Ishikawa (cell line): Measurements from ENCODE around the gene URB1.

ENCODE experiments used
- CEBPB ChIP-seq: IDR thresholded peaks from 2 replicates; pipeline ENCODE4 v1.6.1; 2012
- CREB1 ChIP-seq: IDR thresholded peaks from 2 replicates; pipeline ENCODE4 v1.6.1; 2012; ENCODE audit warnings: low read depth
- EGR1 ChIP-seq: IDR thresholded peaks from 2 replicates; pipeline ENCODE4 v1.6.1; 2012
- EP300 ChIP-seq: IDR thresholded peaks from 2 replicates; pipeline ENCODE4 v1.6.1; 2012; ENCODE audit warnings: borderline replicate concordance
- FOXM1 ChIP-seq: IDR thresholded peaks from 2 replicates; pipeline ENCODE4 v1.6.1; 2012; ENCODE audit warnings: low read depth, borderline replicate concordance
- NFIC ChIP-seq: IDR thresholded peaks from 2 replicates; pipeline ENCODE4 v1.6.1; 2012
- RAD21 ChIP-seq: IDR thresholded peaks from 2 replicates; pipeline ENCODE4 v1.6.1; 2012; ENCODE audit warnings: low read depth
- TAF1 ChIP-seq: IDR thresholded peaks from 2 replicates; pipeline ENCODE4 v1.6.1; 2012; ENCODE audit warnings: low read depth, mild to moderate bottlenecking
- TCF12 ChIP-seq: IDR thresholded peaks from 2 replicates; pipeline ENCODE4 v1.6.1; 2012; ENCODE audit warnings: low read depth
- TEAD4 ChIP-seq: IDR thresholded peaks from 2 replicates; pipeline ENCODE4 v1.6.1; 2012
- YY1 ChIP-seq: IDR thresholded peaks from 2 replicates; pipeline ENCODE4 v1.6.1; 2012; ENCODE audit warnings: low read depth
- ZBTB7A ChIP-seq: IDR thresholded peaks from 2 replicates; pipeline ENCODE4 v1.6.1; 2012; ENCODE audit warnings: low read depth
- TF ChIP-seq, protein P1 (sequence below): IDR thresholded peaks from 2 replicates; pipeline ENCODE4 v1.6.1; 2012
- TF ChIP-seq, protein P2 (sequence below): IDR thresholded peaks from 2 replicates; pipeline ENCODE4 v1.6.1; 2012
- TF ChIP-seq, protein P3 (sequence below): IDR thresholded peaks from 2 replicates; pipeline ENCODE4 v1.6.1; 2012; ENCODE audit warnings: low read depth, mild to moderate bottlenecking

Gene URB1

DNA sequence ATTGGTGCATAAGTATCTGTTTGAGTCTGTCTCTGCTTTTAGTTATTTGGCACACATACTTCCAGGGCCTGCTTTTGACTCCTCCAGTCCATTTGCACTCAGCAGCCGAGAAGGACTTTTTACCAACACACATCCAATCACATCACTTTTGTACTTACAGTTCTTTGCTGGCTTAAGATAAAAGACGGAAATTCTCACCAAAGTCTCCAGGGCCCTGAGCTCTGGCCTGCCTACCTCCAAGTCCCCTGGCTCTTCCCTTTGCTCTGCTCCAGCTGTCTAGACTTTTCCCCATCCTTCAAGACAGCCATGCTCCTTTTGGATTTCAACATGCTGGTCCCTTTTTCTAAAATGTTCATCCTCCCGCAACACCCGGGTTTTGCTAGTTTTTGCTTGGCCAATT is 17.5 kb upstream of the URB1 start:
- TF ChIP-seq EP300 (no peak), EGR1 (no peak), TCF12 (no peak), ZBTB7A (no peak), NFIC (no peak), TEAD4 (no peak), YY1 (no peak)
- TF ChIP-seq, protein P1, sequence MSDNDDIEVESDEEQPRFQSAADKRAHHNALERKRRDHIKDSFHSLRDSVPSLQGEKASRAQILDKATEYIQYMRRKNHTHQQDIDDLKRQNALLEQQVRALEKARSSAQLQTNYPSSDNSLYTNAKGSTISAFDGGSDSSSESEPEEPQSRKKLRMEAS = no peak
- TF ChIP-seq, protein P2, sequence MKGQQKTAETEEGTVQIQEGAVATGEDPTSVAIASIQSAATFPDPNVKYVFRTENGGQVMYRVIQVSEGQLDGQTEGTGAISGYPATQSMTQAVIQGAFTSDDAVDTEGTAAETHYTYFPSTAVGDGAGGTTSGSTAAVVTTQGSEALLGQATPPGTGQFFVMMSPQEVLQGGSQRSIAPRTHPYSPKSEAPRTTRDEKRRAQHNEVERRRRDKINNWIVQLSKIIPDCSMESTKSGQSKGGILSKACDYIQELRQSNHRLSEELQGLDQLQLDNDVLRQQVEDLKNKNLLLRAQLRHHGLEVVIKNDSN = no peak

DNA sequence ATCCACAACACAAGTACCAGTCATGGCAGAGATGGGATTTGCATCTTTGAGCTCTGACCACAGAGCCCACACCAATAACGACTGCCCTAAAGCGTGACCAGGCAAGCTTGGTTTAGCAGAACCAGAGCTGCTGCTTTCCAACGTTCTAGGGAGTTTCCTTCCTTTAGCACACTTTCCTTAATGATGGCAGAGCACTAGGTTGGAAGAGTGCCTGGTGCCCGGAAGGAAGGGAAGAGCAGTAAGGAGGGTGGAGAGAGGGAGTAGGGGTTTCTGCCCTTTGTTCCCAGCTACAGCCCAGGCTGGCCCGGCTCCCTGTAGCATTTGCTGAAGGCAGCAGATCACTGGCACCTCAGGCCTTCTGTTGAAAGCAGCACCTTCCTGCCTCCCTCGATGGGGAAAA is 13.6 kb upstream of the URB1 start:
- TF ChIP-seq CEBPB (no peak), RAD21 (no peak), EGR1 (no peak)

DNA sequence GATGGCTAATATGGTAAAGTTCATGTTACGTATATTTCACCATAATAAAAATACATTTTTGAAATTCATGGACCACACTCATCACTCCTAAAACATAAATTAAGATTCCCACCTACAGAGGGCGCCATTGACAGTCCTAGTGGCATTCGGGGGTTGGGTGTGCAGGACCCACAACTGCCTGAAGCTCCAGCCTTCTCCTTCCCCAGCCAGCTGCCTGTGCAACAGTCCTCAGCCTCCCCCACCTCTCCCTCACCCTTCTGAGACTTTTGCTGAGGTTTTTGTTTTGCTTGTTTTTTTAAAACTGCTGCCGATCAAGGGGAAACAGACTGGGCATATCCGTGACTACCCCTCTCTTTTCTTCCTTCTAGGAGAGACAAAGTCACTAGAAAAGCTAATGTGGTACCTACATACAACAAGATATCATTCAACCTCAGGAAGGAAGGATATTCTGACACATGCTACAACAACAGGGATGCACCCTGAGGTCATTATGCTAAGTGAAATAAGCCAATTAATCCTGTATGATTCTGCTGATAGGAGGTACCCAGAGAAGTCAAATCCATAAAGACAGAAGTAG is 10.5 kb upstream of the URB1 start:
- TF ChIP-seq TAF1 (no peak), EP300 (no peak), RAD21 (peak; percentile 83), TEAD4 (peak; percentile 52), NFIC (no peak)

DNA sequence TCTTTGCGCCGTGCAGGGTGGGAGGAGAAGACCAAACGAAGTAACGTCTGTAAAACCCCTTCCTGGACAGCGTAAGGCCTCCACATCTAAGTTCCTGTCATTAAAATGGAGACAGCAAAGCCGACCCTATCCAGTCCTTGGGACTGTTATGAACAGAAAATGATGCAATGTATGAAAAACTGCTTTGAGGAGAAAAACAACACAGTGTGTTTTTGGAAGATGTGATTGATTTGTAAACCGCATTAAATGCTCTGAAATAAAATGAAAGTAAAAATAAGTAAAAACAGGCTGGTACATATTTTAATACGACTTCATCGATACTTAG is 827 bp upstream of the URB1 start:
- TF ChIP-seq, protein P2 = no peak
- no peak for TF ChIP-seq RAD21
- no peak for TF ChIP-seq NFIC
- TF ChIP-seq, protein P3, sequence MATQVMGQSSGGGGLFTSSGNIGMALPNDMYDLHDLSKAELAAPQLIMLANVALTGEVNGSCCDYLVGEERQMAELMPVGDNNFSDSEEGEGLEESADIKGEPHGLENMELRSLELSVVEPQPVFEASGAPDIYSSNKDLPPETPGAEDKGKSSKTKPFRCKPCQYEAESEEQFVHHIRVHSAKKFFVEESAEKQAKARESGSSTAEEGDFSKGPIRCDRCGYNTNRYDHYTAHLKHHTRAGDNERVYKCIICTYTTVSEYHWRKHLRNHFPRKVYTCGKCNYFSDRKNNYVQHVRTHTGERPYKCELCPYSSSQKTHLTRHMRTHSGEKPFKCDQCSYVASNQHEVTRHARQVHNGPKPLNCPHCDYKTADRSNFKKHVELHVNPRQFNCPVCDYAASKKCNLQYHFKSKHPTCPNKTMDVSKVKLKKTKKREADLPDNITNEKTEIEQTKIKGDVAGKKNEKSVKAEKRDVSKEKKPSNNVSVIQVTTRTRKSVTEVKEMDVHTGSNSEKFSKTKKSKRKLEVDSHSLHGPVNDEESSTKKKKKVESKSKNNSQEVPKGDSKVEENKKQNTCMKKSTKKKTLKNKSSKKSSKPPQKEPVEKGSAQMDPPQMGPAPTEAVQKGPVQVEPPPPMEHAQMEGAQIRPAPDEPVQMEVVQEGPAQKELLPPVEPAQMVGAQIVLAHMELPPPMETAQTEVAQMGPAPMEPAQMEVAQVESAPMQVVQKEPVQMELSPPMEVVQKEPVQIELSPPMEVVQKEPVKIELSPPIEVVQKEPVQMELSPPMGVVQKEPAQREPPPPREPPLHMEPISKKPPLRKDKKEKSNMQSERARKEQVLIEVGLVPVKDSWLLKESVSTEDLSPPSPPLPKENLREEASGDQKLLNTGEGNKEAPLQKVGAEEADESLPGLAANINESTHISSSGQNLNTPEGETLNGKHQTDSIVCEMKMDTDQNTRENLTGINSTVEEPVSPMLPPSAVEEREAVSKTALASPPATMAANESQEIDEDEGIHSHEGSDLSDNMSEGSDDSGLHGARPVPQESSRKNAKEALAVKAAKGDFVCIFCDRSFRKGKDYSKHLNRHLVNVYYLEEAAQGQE = no peak
- no peak for TF ChIP-seq EGR1
- TF ChIP-seq CEBPB = no peak
- TF ChIP-seq CREB1 = no peak
- no peak for TF ChIP-seq EP300
- no peak for TF ChIP-seq TCF12
- no peak for TF ChIP-seq YY1
- no peak for TF ChIP-seq TEAD4
- TF ChIP-seq TAF1 = no peak
- TF ChIP-seq, protein P1 = no peak
- TF ChIP-seq FOXM1 = no peak
- TF ChIP-seq ZBTB7A = no peak

DNA sequence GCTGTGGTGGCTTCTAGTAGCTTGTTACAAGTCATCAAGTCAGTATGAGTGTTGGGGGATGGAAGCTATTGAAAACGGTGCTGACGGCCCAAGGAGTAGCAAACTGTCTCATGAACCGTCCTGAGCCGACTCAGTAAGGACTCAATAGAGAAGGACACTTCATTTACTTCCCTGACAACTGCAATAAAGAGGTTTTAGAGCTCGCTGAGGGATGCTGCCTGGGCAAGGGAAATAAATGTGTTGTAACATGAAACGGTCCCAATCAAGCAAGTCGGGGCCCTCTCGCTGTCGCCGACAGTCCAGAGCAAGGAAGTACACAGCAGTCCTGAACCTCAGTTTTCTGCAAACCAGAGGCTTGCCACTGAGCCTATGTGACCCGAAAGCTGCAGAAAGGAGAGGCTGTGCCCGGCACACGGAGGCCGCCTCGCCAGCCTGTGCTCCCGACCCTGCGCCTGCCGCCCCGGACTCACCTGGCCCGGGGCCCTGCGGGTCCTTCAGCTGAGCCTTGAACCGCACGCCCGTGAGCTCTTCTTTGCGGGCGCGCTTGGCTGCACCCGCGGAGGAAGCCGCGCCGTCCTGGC is 423 bp downstream of the URB1 start:
- TF ChIP-seq EGR1 (no peak), TEAD4 (no peak), FOXM1 (no peak), ZBTB7A (no peak)

DNA sequence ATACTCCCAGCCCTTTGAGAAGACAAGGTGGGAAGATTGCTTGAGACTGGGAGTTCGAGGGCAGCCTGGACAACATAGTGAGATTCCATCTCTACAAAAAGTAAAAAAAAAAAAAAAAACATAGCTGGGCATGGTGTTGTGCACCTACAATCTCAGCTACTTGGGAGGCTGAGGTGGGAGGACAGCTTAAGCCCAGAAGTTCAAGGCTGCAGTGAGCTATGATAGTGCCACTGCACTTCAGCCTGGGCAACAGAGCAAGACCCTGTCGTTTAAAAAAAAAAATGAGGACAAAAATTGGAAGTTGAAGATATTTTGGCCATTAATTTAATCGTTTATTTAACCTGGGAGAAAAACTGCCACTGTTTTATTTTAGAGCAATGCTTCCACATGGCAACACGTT is 1.1 kb downstream of the URB1 start:
- TF ChIP-seq RAD21 = no peak
- TF ChIP-seq, protein P3 = no peak
- no peak for TF ChIP-seq TEAD4
- TF ChIP-seq EP300 = no peak
- TF ChIP-seq ZBTB7A = no peak
- TF ChIP-seq CEBPB = no peak
- no peak for TF ChIP-seq TAF1
- TF ChIP-seq, protein P1 = no peak
- no peak for TF ChIP-seq EGR1
- TF ChIP-seq TCF12 = no peak
- no peak for TF ChIP-seq FOXM1
- no peak for TF ChIP-seq NFIC
- TF ChIP-seq CREB1 = no peak
